GM21619 (cell line): Measurements from ENCODE around the gene LRRC27.
"Not testable (repeated sequence)": the region's sequence is repeated elsewhere in the genome, so short reads cannot be mapped to it uniquely, and the experiment has no call there.

Experiments
- ATAC-seq: cut with Tn5 transposase; IDR thresholded peaks from one replicate; pipeline ENCODE4 v1.9.1; 2021; ENCODE audit not compliant: unreplicated experiment

Gene LRRC27

GRCh38 chr10:132336064-132336746 is 4.2 kb downstream of the LRRC27 start:
- ATAC-seq = no peak

- no peak for ATAC-seq
Observed at GRCh38 chr10:132336919-132337407, 5.0 kb downstream of the LRRC27 start.

- not testable (repeated sequence) for ATAC-seq
Observed at GRCh38 chr10:132337854-132338253, 5.9 kb downstream of the LRRC27 start.

- ATAC-seq = no peak
Observed at GRCh38 chr10:132338876-132339275, 6.9 kb downstream of the LRRC27 start.

- no peak for ATAC-seq
Observed at GRCh38 chr10:132339276-132339675, 7.3 kb downstream of the LRRC27 start.

GRCh38 chr10:132341017-132341416 is 9.0 kb downstream of the LRRC27 start:
- ATAC-seq = no peak

GRCh38 chr10:132341781-132342180 is 9.8 kb downstream of the LRRC27 start:
- ATAC-seq = no peak

GRCh38 chr10:132342553-132342952 is 10.6 kb downstream of the LRRC27 start:
- no peak for ATAC-seq

- no peak for ATAC-seq
Observed at GRCh38 chr10:132344386-132344785, 12.4 kb downstream of the LRRC27 start.

GRCh38 chr10:132345345-132345744 is 13.4 kb downstream of the LRRC27 start:
- ATAC-seq = no peak

- no peak for ATAC-seq
Observed at GRCh38 chr10:132346806-132347205, 14.8 kb downstream of the LRRC27 start.

GRCh38 chr10:132347211-132347930 is 15.4 kb downstream of the LRRC27 start:
- no peak for ATAC-seq

- no peak for ATAC-seq
Observed at GRCh38 chr10:132347931-132348267, 15.9 kb downstream of the LRRC27 start.

GRCh38 chr10:132349766-132350165 is 17.8 kb downstream of the LRRC27 start:
- ATAC-seq = no peak

GRCh38 chr10:132350391-132350790 is 18.4 kb downstream of the LRRC27 start:
- ATAC-seq = no peak

- ATAC-seq = no peak
Observed at GRCh38 chr10:132350946-132351345, 19.0 kb downstream of the LRRC27 start.

GRCh38 chr10:132351611-132352010 is 19.6 kb downstream of the LRRC27 start:
- no peak for ATAC-seq

- not testable (repeated sequence) for ATAC-seq
Observed at GRCh38 chr10:132352462-132353308, 20.7 kb downstream of the LRRC27 start.

GRCh38 chr10:132353456-132354355 is 21.7 kb downstream of the LRRC27 start:
- no peak for ATAC-seq

- no peak for ATAC-seq
Observed at GRCh38 chr10:132354356-132355094, 22.5 kb downstream of the LRRC27 start.
